Pancreas (tissue), 10 donors: ENCODE measurements around the gene PLD1. TPM values are rescaled to one million over a fixed set of nuclear protein-coding genes. Genes with fewer than 3 reads are reported as not detected.

Experiments used
- ATAC-seq, 4 donors: fragments of 200-7000 bp; cut with Tn5 transposase; one replicate each; pipeline versions ENCODE4 v1.8.0 to v1.9.1; 2020; ENCODE audit warnings: mild to moderate bottlenecking in 4 of 4, moderate library complexity in 4 of 4
- DNase-seq, 6 donors: peaks; one replicate each; pipeline ENCODE4 v3.0.0-alpha.2; 2020
- FAIRE-seq: peaks from 2 replicates; lab custom pipeline; 2012; peaks lifted over from hg19 to GRCh38; lab: Jason Lieb, UNC
- H3K27ac ChIP-seq, 4 donors: fragments of 200-600 bp; sonication (generic); 1 replicate in 3 of 4; 2 replicates in 1 of 4; pipeline versions ENCODE4 v1.5.0 to v1.8.0; 2020
- H3K27me3 ChIP-seq, 4 donors: fragments of 200-600 bp; one replicate each; pipeline ENCODE4 v1.8.0; 2021
- H3K36me3 ChIP-seq, 3 donors: fragments of 200-600 bp; sonication (generic) in 1 of 3; one replicate each; pipeline versions ENCODE4 v1.5.0 to v1.8.0; 2020 to 2021
- H3K4me1 ChIP-seq, 3 donors: fragments of 200-600 bp; one replicate each; pipeline ENCODE4 v1.8.0; 2021
- H3K4me3 ChIP-seq, 4 donors: fragments of 200-600 bp; sonication (generic) in 2 of 4; one replicate each; pipeline versions ENCODE4 v1.5.0 to v1.8.0; 2020 to 2021
- H3K9me3 ChIP-seq, 4 donors: fragments of 200-600 bp; one replicate each; pipeline ENCODE4 v1.8.0; 2021
- CTCF ChIP-seq, 4 donors: fragments of 200-600 bp; sonication (generic) in 3 of 4; IDR thresholded peaks; one replicate each; pipeline versions ENCODE4 v1.5.0 to v1.8.0; 2021; ENCODE audit warnings: antibody characterized with exemption in 4 of 4
- WGBS, 2 donors: extraction: QIAGEN DNeasy Blood & Tissue Kit; methylation state at CpG; one replicate each; pipeline ENCODE4 v1.1.7; 2013; 5-methylcytosine and 5-hydroxymethylcytosine counted together
- intact Hi-C, 3 donors: fragments of 100-400 bp; cut with DNase I; formaldehyde crosslinking; loops; one replicate each; pipeline versions ENCODE4 v1.11.1 to v1.14.2; 2022
- polyA plus RNA-seq, 2 donors: library from polyadenylated mRNA; stranded (reverse); fragments of 200-250 nt; gene quantifications; one replicate each; pipeline ENCODE4 v1.2.3, GENCODE V29; 2013
- total RNA-seq, 6 donors: library from RNA; stranded (reverse); fragmentation: NEBNext Ultra II Directional in 4 of 6; extraction: Animal tissue kit (Norgen Biotek cat#: 25700) in 4 of 6; gene quantifications; one replicate each; pipeline versions ENCODE4 v1.2.1 to v1.2.4, GENCODE V29; 2021 to 2023
- donor health status: healthy with polysubstance abuse.
- donor health status: DM: no; HTN: no; CAD: no; lungs with moderate emphysema.
- donor health status: DM: no; HTN: no; CAD: no.
- donor health status: control.
- donor health status: control.
- donor health status: Bipolar disorder and iron deficiency.
- donor health status: DM: yes; HTN: yes; CAD: no.
- donor health status: DM: no; HTN: no; CAD: no.
- donor health status: DM: no; HTN: no; CAD: no.
- donor health status: DM: yes; HTN: yes; CAD: no.

Gene PLD1
- total and polyA plus RNA-seq, 8 donors, result 14.7 to 62.1 (median 33.7) TPM

DNA sequence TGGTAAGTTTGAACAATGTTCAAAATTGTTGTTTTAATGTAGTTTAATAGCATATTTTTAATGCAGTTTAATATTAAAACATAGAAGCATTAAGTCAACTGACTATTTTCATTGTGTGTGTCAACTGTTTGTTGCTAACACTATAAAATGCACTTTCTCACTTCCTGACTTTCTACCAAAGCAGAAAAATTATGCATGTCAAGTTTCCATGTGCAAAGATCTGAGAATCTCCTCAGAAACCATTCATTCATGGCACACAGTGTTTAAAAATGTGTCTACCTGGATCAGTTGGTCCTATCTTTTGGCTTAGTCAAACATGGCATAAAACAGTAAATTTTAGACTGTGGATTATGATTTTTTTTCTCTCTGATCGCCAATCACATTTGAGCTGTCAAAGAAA lies 156.0 kb downstream of the PLD1 start:
- H3K4me1 ChIP-seq, result no peaks in the 10 kb centered on the region
- H3K9me3 ChIP-seq, result no peaks in the 10 kb centered on the region
- no peak for DNase-seq
- no peak for TF ChIP-seq CTCF (IDR thresholded peaks at IDR 0.05)
- H3K4me3 ChIP-seq, result no peak overlapping the region
- H3K36me3 ChIP-seq, result peaks cover 0 to 12% (median 0%) of the 10 kb centered on the region in 3 donors
- H3K27ac ChIP-seq, result no peak overlapping the region
- FAIRE-seq, result no peak
- H3K27me3 ChIP-seq, result no peaks in the 10 kb centered on the region
- ATAC-seq, result no peak
- intact Hi-C loops, result no loop called here
- WGBS, 2 donors, result 67 to 72% methylated on average over 1 of the region's 1 CpG

DNA sequence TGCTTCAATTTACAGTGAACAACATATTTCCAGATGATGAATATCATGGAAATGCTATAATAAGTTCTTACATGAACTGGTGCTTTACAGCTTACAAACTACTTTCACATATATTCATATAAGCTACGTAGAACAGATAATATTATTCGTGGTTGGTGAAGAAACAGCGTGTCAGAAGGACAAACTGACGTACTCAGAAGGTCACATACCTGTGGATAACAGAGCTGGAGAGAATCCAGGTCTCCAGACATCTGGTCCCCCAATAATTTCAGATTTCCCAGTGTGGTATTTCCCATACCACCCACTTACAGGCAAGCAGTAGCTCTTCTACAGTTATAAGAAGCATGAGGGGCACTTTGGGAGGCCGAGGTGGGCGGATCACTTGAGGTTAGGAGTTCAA lies 156.6 kb downstream of the PLD1 start:
- no peak overlapping the region for H3K4me3 ChIP-seq
- H3K4me1 ChIP-seq, result no peaks in the 10 kb centered on the region
- peaks cover 0 to 12% (median 0%) of the 10 kb centered on the region in 3 donors for H3K36me3 ChIP-seq
- intact Hi-C loops, result no loop called here
- FAIRE-seq (no peak), DNase-seq (no peak), ATAC-seq (no peak)
- no peaks in the 10 kb centered on the region for H3K27me3 ChIP-seq
- WGBS, 2 donors, result 76 to 79% methylated on average over 6 of the region's 6 CpGs
- TF ChIP-seq CTCF (IDR thresholded peaks at IDR 0.05), result no peak
- no peaks in the 10 kb centered on the region for H3K9me3 ChIP-seq
- no peak overlapping the region for H3K27ac ChIP-seq

- Histone ChIP-seq H3K27me3 (no peaks in the 10 kb centered on the region), H3K36me3 (peaks cover 0 to 12% (median 0%) of the 10 kb centered on the region in 3 donors), H3K4me3 (no peak overlapping the region), H3K27ac (no peak overlapping the region), H3K9me3 (no peaks in the 10 kb centered on the region), H3K4me1 (no peaks in the 10 kb centered on the region)
- intact Hi-C loops, result no loop called here
- DNase-seq, result no peak
- TF ChIP-seq CTCF (IDR thresholded peaks at IDR 0.05), result no peak
- WGBS, 2 donors, result 77 to 88% methylated on average over 1 of the region's 1 CpG
- no peak for FAIRE-seq
- ATAC-seq, result no peak
Observed at GRCh38 chr3:171652932-171653331, 157.4 kb downstream of the PLD1 start.

GRCh38 chr3:171649911-171650592 lies 160.2 kb downstream of the PLD1 start:
- no peak overlapping the region for H3K4me3 ChIP-seq
- H3K27ac ChIP-seq, result no peak overlapping the region
- WGBS, 2 donors, result 88 to 89% methylated on average over 10 of the region's 10 CpGs
- FAIRE-seq (no peak), DNase-seq (no peak), ATAC-seq (peak in 1 of 4 donors; percentile 24)
- H3K9me3 ChIP-seq, result no peaks in the 10 kb centered on the region
- no peak for TF ChIP-seq CTCF (IDR thresholded peaks at IDR 0.05)
- no peaks in the 10 kb centered on the region for H3K27me3 ChIP-seq
- no peaks in the 10 kb centered on the region for H3K36me3 ChIP-seq
- H3K4me1 ChIP-seq, result no peaks in the 10 kb centered on the region
- intact Hi-C loops, result loop anchor here in 1 of 3 donors (10.0 kb wide), 1 partner anchor 125 kb away; no protein-coding TSS in a partner anchor

DNA sequence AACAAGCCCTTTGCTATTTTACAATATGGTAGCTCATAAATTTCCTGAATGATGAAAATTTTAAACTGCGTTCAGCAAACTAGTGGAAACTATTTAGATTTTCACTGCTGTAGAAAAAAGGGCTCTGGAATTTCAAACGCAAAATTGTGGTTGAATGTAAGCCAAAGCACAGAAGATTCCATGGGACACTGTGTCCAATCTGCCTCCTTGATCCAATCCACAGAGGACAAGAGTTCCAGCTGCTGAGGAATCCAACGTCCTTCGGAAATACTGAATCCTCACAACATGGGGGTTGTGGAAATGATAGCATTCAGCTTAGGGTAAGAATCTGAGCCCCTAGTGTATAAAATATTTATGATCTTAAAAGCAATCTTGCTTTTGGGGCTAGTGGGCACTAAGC lies 161.0 kb downstream of the PLD1 start:
- WGBS, 2 donors, result 83% methylated on average over 4 of the region's 4 CpGs
- ATAC-seq, result no peak
- TF ChIP-seq CTCF (IDR thresholded peaks at IDR 0.05), result no peak
- DNase-seq, result no peak
- intact Hi-C loops, result loop anchor here in 1 of 3 donors (10.0 kb wide), 1 partner anchor 126 kb away; no protein-coding TSS in a partner anchor
- H3K4me1 ChIP-seq, result no peaks in the 10 kb centered on the region
- H3K4me3 ChIP-seq, result no peak overlapping the region
- H3K36me3 ChIP-seq, result no peaks in the 10 kb centered on the region
- no peak overlapping the region for H3K27ac ChIP-seq
- FAIRE-seq, result no peak
- H3K27me3 ChIP-seq, result no peaks in the 10 kb centered on the region
- H3K9me3 ChIP-seq, result no peaks in the 10 kb centered on the region
